HL-60 (cell line): ENCODE results near the gene ABCA7.

Experiments used
- DNase-seq, 2 experiments: peaks; one replicate each; pipeline ENCODE4 v3.0.0-alpha.2; 2010 to 2020; ENCODE audit warnings: low read depth in 1 of 2, low spot score in 1 of 2
- H3K27ac ChIP-seq: fragments of 250-450 bp; sonication (Bioruptor Pico); replicated peaks from 2 replicates; pipeline ENCODE4 v1.5.1; 2020; ENCODE audit warnings: mild to moderate bottlenecking, moderate library complexity
- H3K27me3 ChIP-seq: fragments of 250-450 bp; sonication (Bioruptor Pico); 2 replicates; pipeline ENCODE4 v1.5.1; 2021; ENCODE audit warnings: mild to moderate bottlenecking, moderate library complexity; ENCODE audit not compliant: insufficient read depth, poor library complexity, severe bottlenecking
- H3K4me3 ChIP-seq: replicated peaks from 2 replicates; pipeline ENCODE4 v1.5.1; 2011; ENCODE audit warnings: mild to moderate bottlenecking, control low read depth, low read length; ENCODE audit not compliant: insufficient read depth
- CTCF ChIP-seq: IDR thresholded peaks from one replicate; pipeline ENCODE4 v1.5.1; 2011; ENCODE audit warnings: low read length, control low read depth, inconsistent platforms; ENCODE audit not compliant: insufficient read depth
- GABPA ChIP-seq: IDR thresholded peaks from 2 replicates; pipeline ENCODE4 v1.6.1; 2012; ENCODE audit warnings: low read depth
- POLR2AphosphoS5 ChIP-seq: IDR thresholded peaks from 2 replicates; pipeline ENCODE4 v1.6.1; 2012; ENCODE audit warnings: low read depth
- REST ChIP-seq: IDR thresholded peaks from 2 replicates; pipeline ENCODE4 v1.6.1; 2012; ENCODE audit warnings: low read depth; ENCODE audit not compliant: insufficient replicate concordance
- SPI1 ChIP-seq: IDR thresholded peaks from 2 replicates; pipeline ENCODE4 v1.6.1; 2012; ENCODE audit warnings: low read depth, mild to moderate bottlenecking, borderline replicate concordance

ABCA7 gene

GRCh38 chr19:1087813-1088415 lies 48.0 kb downstream of the ABCA7 start:
- peak overlapping the region; percentile 82 for H3K27ac ChIP-seq
- TF ChIP-seq SPI1 (peak; percentile 96), CTCF (no peak), GABPA (no peak; the same call in 1 of the 2 replicates), POLR2AphosphoS5 (peak; percentile 94), REST (no peak)
- DNase-seq: peak in 1 of 2 experiments; percentile 97

GRCh38 chr19:1088416-1089010 lies 48.6 kb downstream of the ABCA7 start:
- Histone ChIP-seq H3K27ac (peak overlapping the region; percentile 82), H3K4me3 (no peak overlapping the region), H3K27me3 (no peaks in the 10 kb centered on the region)
- DNase-seq: no peak
- TF ChIP-seq GABPA (no peak), POLR2AphosphoS5 (no peak), SPI1 (no peak), CTCF (no peak), REST (no peak)

More at GRCh38 chr19:1087813-1088415, 48.0 kb downstream of the ABCA7 start:
- H3K27me3 ChIP-seq: no peaks in the 10 kb centered on the region
- H3K4me3 ChIP-seq: no peak overlapping the region

- peak overlapping the region; percentile 82 for H3K27ac ChIP-seq
- DNase-seq: no peak
- no peak for TF ChIP-seq SPI1
- no peak for TF ChIP-seq REST
- no peak overlapping the region for H3K4me3 ChIP-seq
- H3K27me3 ChIP-seq: no peaks in the 10 kb centered on the region
These were observed 49.3 kb downstream of the ABCA7 start for GRCh38 chr19:1089126-1089771.
